H9 (cell line): ENCODE measurements around the gene HMOX1. TPM values are rescaled to one million over a fixed set of nuclear protein-coding genes. Genes with fewer than 3 reads are reported as not detected.

ENCODE experiments used
- DNase-seq: peaks from one replicate; pipeline ENCODE4 v3.0.0-alpha.2; 2017
- H2AFZ ChIP-seq: one replicate; pipeline ENCODE4 v1.6.1; 2013; ENCODE audit warnings: mild to moderate bottlenecking, low read length, control low read depth, moderate library complexity
- H2AK5ac ChIP-seq: 2 replicates; pipeline ENCODE4 v1.6.1; 2013; ENCODE audit warnings: low read length, control low read depth, mixed read lengths; ENCODE audit not compliant: insufficient read length
- H2BK120ac ChIP-seq: one replicate; pipeline ENCODE4 v1.6.1; 2013; ENCODE audit warnings: low read depth, mild to moderate bottlenecking, low read length, control low read depth, inconsistent platforms; ENCODE audit not compliant: poor library complexity, severe bottlenecking
- H2BK12ac ChIP-seq: 2 replicates; pipeline ENCODE4 v1.6.1; 2013; ENCODE audit warnings: low read length, control low read depth, mixed read lengths, low read depth; ENCODE audit not compliant: insufficient read length
- H2BK15ac ChIP-seq: 2 replicates; pipeline ENCODE4 v1.6.1; 2013; ENCODE audit warnings: low read depth, low read length, control low read depth
- H2BK20ac ChIP-seq: one replicate; pipeline ENCODE4 v1.6.1; 2013; ENCODE audit warnings: low read depth, mild to moderate bottlenecking, low read length, control low read depth, inconsistent platforms; ENCODE audit not compliant: poor library complexity, severe bottlenecking
- H2BK5ac ChIP-seq: 2 replicates; pipeline ENCODE4 v1.6.1; 2013; ENCODE audit warnings: low read length, control low read depth, mixed read lengths; ENCODE audit not compliant: insufficient read length
- H3K14ac ChIP-seq: 2 replicates; pipeline ENCODE4 v1.6.1; 2013; ENCODE audit warnings: low read length, control low read depth; ENCODE audit not compliant: insufficient read depth
- H3K18ac ChIP-seq: 2 replicates; pipeline ENCODE4 v1.6.1; 2013; ENCODE audit warnings: low read depth, mild to moderate bottlenecking, mixed read lengths, low read length, control low read depth; ENCODE audit not compliant: insufficient read length
- H3K23ac ChIP-seq: 2 replicates; pipeline ENCODE4 v1.6.1; 2013; ENCODE audit warnings: low read length, control low read depth, mixed read lengths, low read depth; ENCODE audit not compliant: insufficient read length
- H3K23me2 ChIP-seq: 2 replicates; pipeline ENCODE4 v1.6.1; 2013; ENCODE audit warnings: low read depth, mild to moderate bottlenecking, mixed read lengths, low read length, control low read depth; ENCODE audit not compliant: insufficient read length, poor library complexity, severe bottlenecking
- H3K27ac ChIP-seq: 2 replicates; pipeline ENCODE4 v1.5.1; 2013; ENCODE audit warnings: low read length, control low read depth, mixed read lengths, low read depth; ENCODE audit not compliant: insufficient read length
- H3K27me3 ChIP-seq: 2 replicates; pipeline ENCODE4 v1.6.1; 2013; ENCODE audit warnings: low read length, control low read depth, inconsistent platforms; ENCODE audit not compliant: insufficient read depth
- H3K4ac ChIP-seq: 2 replicates; pipeline ENCODE4 v1.6.1; 2013; ENCODE audit warnings: low read depth, mild to moderate bottlenecking, control low read depth, inconsistent platforms, low read length, moderate library complexity
- H3K4me1 ChIP-seq: 2 replicates; pipeline ENCODE4 v1.6.1; 2013; ENCODE audit warnings: low read length, control low read depth, inconsistent platforms; ENCODE audit not compliant: insufficient read depth
- H3K4me2 ChIP-seq: 2 replicates; pipeline ENCODE4 v1.6.1; 2013; ENCODE audit warnings: low read length, control low read depth, mixed read lengths; ENCODE audit not compliant: insufficient read length, insufficient read depth
- H3K56ac ChIP-seq: 2 replicates; pipeline ENCODE4 v1.6.1; 2013; ENCODE audit warnings: low read depth, mild to moderate bottlenecking, mixed read lengths, low read length, control low read depth; ENCODE audit not compliant: insufficient read length
- H3K79me1 ChIP-seq: 2 replicates; pipeline ENCODE4 v1.6.1; 2013; ENCODE audit warnings: low read depth, mild to moderate bottlenecking, moderate library complexity, low read length, control low read depth, inconsistent platforms; ENCODE audit not compliant: insufficient read depth, poor library complexity, severe bottlenecking
- H3K79me2 ChIP-seq: 2 replicates; pipeline ENCODE4 v1.6.1; 2013; ENCODE audit warnings: low read length, control low read depth, inconsistent platforms; ENCODE audit not compliant: insufficient read depth
- H3K9ac ChIP-seq: 2 replicates; pipeline ENCODE4 v1.6.1; 2013; ENCODE audit warnings: low read length, control low read depth, mixed read lengths; ENCODE audit not compliant: insufficient read length; ENCODE audit errors: extremely low read depth
- H3K9me3 ChIP-seq: one replicate; pipeline ENCODE4 v1.6.1; 2013; ENCODE audit warnings: low read depth, low read length, inconsistent platforms; ENCODE audit not compliant: control insufficient read depth
- H3T11ph ChIP-seq: one replicate; pipeline ENCODE4 v1.6.1; 2013; ENCODE audit warnings: mild to moderate bottlenecking, low read length, control low read depth, inconsistent platforms
- H4K20me1 ChIP-seq: one replicate; pipeline ENCODE4 v1.6.1; 2013; ENCODE audit not compliant: control insufficient read depth, insufficient read length, insufficient read depth
- H4K5ac ChIP-seq: 2 replicates; pipeline ENCODE4 v1.6.1; 2013; ENCODE audit warnings: low read depth, mild to moderate bottlenecking, mixed read lengths, low read length, control low read depth; ENCODE audit not compliant: insufficient read length
- H4K8ac ChIP-seq: replicated peaks from 2 replicates; pipeline ENCODE4 v1.6.1; 2013; ENCODE audit warnings: low read length, control low read depth, mixed read lengths, low read depth; ENCODE audit not compliant: insufficient read length
- H4K91ac ChIP-seq: 2 replicates; pipeline ENCODE4 v1.6.1; 2013; ENCODE audit warnings: low read depth, mild to moderate bottlenecking, moderate library complexity, mixed read lengths, low read length, control low read depth; ENCODE audit not compliant: insufficient read length
- H3K27ac Mint-ChIP-seq, 3 experiments: 2 replicates in 2 of 3; 3 replicates in 1 of 3; pipeline ENCODE4 v1.8.0; 2020 to 2021; ENCODE audit warnings: mixed read lengths in 3 of 3, mild to moderate bottlenecking in 1 of 3, moderate library complexity in 1 of 3
- H3K27me3 Mint-ChIP-seq: 2 replicates; pipeline ENCODE4 v1.8.0; 2021; ENCODE audit warnings: low read depth, mild to moderate bottlenecking, moderate library complexity, mixed read lengths
- H3K36me3 Mint-ChIP-seq, 3 experiments: 2 replicates in 2 of 3; 3 replicates in 1 of 3; pipeline ENCODE4 v1.8.0; 2020 to 2021; ENCODE audit warnings: low read depth in 3 of 3, mixed read lengths in 3 of 3; ENCODE audit not compliant: insufficient read depth in 1 of 3
- H3K4me1 Mint-ChIP-seq, 2 experiments: 2 replicates each; pipeline ENCODE4 v1.8.0; 2020; ENCODE audit warnings: mixed read lengths in 2 of 2
- H3K4me3 Mint-ChIP-seq, 2 experiments: 2 replicates in 1 of 2; 3 replicates in 1 of 2; pipeline ENCODE4 v1.8.0; 2020 to 2021; ENCODE audit warnings: mild to moderate bottlenecking in 2 of 2, mixed read lengths in 2 of 2, moderate library complexity in 1 of 2
- H3K9me3 Mint-ChIP-seq, 2 experiments: 2 replicates in 1 of 2; 3 replicates in 1 of 2; pipeline ENCODE4 v1.8.0; 2020; ENCODE audit warnings: mild to moderate bottlenecking in 2 of 2, mixed read lengths in 2 of 2, moderate library complexity in 1 of 2
- CTCF ChIP-seq: fragments of 200-600 bp; sonication (generic); conservative IDR thresholded peaks from 3 replicates; pipeline ENCODE4 v1.8.0; 2021; ENCODE audit warnings: antibody characterized with exemption, mild to moderate bottlenecking
- WGBS: extraction: QIAGEN DNeasy Blood & Tissue Kit; methylation state at CpG from one replicate; pipeline ENCODE4 v1.1.7; 2013; ENCODE audit warnings: missing lambda C conversion rate, low lambda C conversion rate, mixed read lengths; ENCODE audit not compliant: insufficient read length; ENCODE audit errors: extremely low coverage; 5-methylcytosine and 5-hydroxymethylcytosine counted together
- total RNA-seq: library from RNA; stranded (reverse); gene quantifications from 2 replicates; pipeline ENCODE4 v1.2.1, GENCODE V29; 2021

HMOX1 gene
- total RNA-seq, 1 experiment from 2014 or later, result 22.7 TPM

- Histone ChIP-seq H3K23ac (no peak overlapping the region), H3K14ac (no peak overlapping the region; the same call in 1 of the 2 replicates), H3K79me2 (no peaks in the 10 kb centered on the region), H3K18ac (no peak overlapping the region), H3K56ac (no peak overlapping the region), H2BK5ac (no peak overlapping the region), H2BK12ac (no peak overlapping the region), H3K9me3 (no peaks in the 10 kb centered on the region), H2BK120ac (no peak overlapping the region), H3K4me1 (no peaks in the 10 kb centered on the region), H3T11ph (no peak overlapping the region), H4K20me1 (no peaks in the 10 kb centered on the region), H3K4ac (no peak overlapping the region), H2BK20ac (no peak overlapping the region), H4K8ac (no peak overlapping the region), H2BK15ac (no peak overlapping the region), H2AFZ (no peak overlapping the region), H3K27me3 (no peaks in the 10 kb centered on the region), H2AK5ac (no peak overlapping the region), H4K5ac (no peak overlapping the region), H3K4me2 (no peak overlapping the region), H3K79me1 (no peaks in the 10 kb centered on the region), H3K27ac (no peak overlapping the region), H3K9ac (no peak overlapping the region), H3K23me2 (no peaks in the 10 kb centered on the region), H4K91ac (no peak overlapping the region)
- Mint-ChIP-seq H3K9me3 (no peaks in the 10 kb centered on the region), H3K4me1 (peaks cover 0 to 8% of the 10 kb centered on the region in 2 experiments; a peak in 2 of 4 replicates), H3K36me3 (no peaks in the 10 kb centered on the region), H3K27ac (no peak overlapping the region), H3K27me3 (no peaks in the 10 kb centered on the region), H3K4me3 (no peak overlapping the region)
- TF ChIP-seq CTCF, result no peak
- WGBS, result no CpG with 5 or more reads among the region's 9 CpGs
- no peak for DNase-seq
Measured at GRCh38 chr22:35359380-35360065, 21.4 kb upstream of the HMOX1 start.
